Activated T-helper 2 cell treated with anti-CD3 and anti-CD28 coated beads, Interferon-gamma antibody, Interleukin-2, Interleukin-4, amounts not matched to agents 10 μg/mL and 5 μg/mL and 100 μg/mL, durations not matched to agents 14 hours and 24 hours and 36 hours (primary cell): ENCODE measurements around the gene CDX1. TPM values are rescaled to one million over a fixed set of nuclear protein-coding genes. Genes with fewer than 3 reads are reported as not detected.

Experiments
- DNase-seq: peaks from one replicate; pipeline ENCODE4 v3.0.0; 2021; ENCODE audit warnings: low spot score
- H3K27ac Mint-ChIP-seq: one replicate; pipeline ENCODE4 v1.8.0; 2021; ENCODE audit warnings: mixed read lengths
- H3K27me3 Mint-ChIP-seq: one replicate; pipeline ENCODE4 v1.8.0; 2021; ENCODE audit warnings: low read depth, mixed read lengths
- H3K36me3 Mint-ChIP-seq: one replicate; pipeline ENCODE4 v1.8.0; 2021; ENCODE audit warnings: low read depth, mixed read lengths
- H3K4me1 Mint-ChIP-seq: one replicate; pipeline ENCODE4 v1.8.0; 2021; ENCODE audit warnings: low read depth, mixed read lengths
- H3K4me3 Mint-ChIP-seq: one replicate; pipeline ENCODE4 v1.8.0; 2021; ENCODE audit warnings: low read depth, mild to moderate bottlenecking, moderate library complexity, mixed read lengths
- H3K9me3 Mint-ChIP-seq: one replicate; pipeline ENCODE4 v1.8.0; 2021; ENCODE audit warnings: mixed read lengths
- intact Hi-C: fragments of 100-400 bp; cut with micrococcal nuclease; formaldehyde crosslinking; loops from one replicate; pipeline ENCODE4 v1.15.1; 2023
- total RNA-seq: library from RNA; stranded (reverse); gene quantifications from 2 replicates; pipeline ENCODE4 v1.2.3, GENCODE V29; 2022

CDX1 gene
- total RNA-seq, 1 donor from 2014 or later, result not detected

DNA sequence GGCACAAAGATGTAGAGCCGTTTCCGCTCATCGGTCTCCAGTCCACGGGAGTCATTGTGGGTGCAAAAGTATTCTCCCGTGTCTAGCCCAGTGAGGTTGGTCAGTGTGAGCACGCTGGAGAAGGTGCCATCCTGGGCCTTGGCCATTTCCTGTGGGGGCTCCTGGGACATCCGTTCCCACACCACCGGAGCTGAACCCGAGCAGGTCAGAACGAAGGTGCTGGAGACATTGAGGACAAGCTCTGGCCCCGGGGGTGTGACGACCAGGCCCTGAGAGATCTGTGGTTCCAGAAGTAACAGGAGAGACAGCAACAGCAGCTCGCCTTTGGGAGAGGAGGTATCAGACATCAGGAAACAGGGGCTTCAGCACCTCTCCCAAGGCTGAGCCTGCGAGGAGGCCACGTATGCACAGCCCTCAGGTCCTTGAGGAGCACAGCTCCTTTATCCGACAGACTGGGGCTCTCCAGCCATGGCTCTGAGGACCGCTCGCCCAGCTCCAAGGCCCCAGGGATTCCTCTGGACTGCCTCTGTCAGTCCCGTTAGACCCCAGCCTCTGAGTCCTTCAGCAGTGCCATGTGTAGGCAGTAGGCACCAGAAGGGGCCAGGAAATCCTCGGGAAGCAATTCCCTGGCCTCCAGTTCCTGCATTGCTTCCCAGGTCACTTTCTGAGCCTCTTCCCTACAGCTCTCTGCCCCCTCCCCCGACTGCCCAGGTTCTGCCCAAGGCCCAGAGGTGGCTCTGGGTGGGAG, 30.8 kb upstream of the CDX1 start:
- Mint-ChIP-seq H3K9me3 (no peaks in the 10 kb centered on the region), H3K27me3 (no peaks in the 10 kb centered on the region), H3K4me1 (no peaks in the 10 kb centered on the region), H3K36me3 (no peaks in the 10 kb centered on the region), H3K27ac (no peak overlapping the region), H3K4me3 (no peak overlapping the region)
- intact Hi-C loops, result no loop called here
- no peak for DNase-seq

- intact Hi-C loops, result no loop called here
- H3K4me1 Mint-ChIP-seq, result no peaks in the 10 kb centered on the region
- H3K36me3 Mint-ChIP-seq, result no peaks in the 10 kb centered on the region
- no peaks in the 10 kb centered on the region for H3K27me3 Mint-ChIP-seq
- no peak overlapping the region for H3K4me3 Mint-ChIP-seq
- no peak overlapping the region for H3K27ac Mint-ChIP-seq
- H3K9me3 Mint-ChIP-seq, result no peaks in the 10 kb centered on the region
- no peak for DNase-seq
Observed at GRCh38 chr5:150136305-150137167, 30.0 kb upstream of the CDX1 start.

- DNase-seq, result no peak
- H3K27ac Mint-ChIP-seq, result no peak overlapping the region
- no peaks in the 10 kb centered on the region for H3K9me3 Mint-ChIP-seq
- H3K27me3 Mint-ChIP-seq, result no peaks in the 10 kb centered on the region
- intact Hi-C loops, result no loop called here
- H3K36me3 Mint-ChIP-seq, result no peaks in the 10 kb centered on the region
- H3K4me1 Mint-ChIP-seq, result no peaks in the 10 kb centered on the region
- no peak overlapping the region for H3K4me3 Mint-ChIP-seq
Observed at GRCh38 chr5:150137168-150137957, 29.2 kb upstream of the CDX1 start.

- Mint-ChIP-seq H3K4me3 (no peak overlapping the region), H3K9me3 (no peaks in the 10 kb centered on the region), H3K4me1 (peaks cover 3% of the 10 kb centered on the region), H3K27me3 (no peaks in the 10 kb centered on the region), H3K36me3 (no peaks in the 10 kb centered on the region), H3K27ac (no peak overlapping the region)
- intact Hi-C loops, result no loop called here
- no peak for DNase-seq
Observed at GRCh38 chr5:150137997-150138396, 28.6 kb upstream of the CDX1 start.

GRCh38 chr5:150138551-150139265, 27.9 kb upstream of the CDX1 start:
- peaks cover 4% of the 10 kb centered on the region for H3K4me1 Mint-ChIP-seq
- no peaks in the 10 kb centered on the region for H3K9me3 Mint-ChIP-seq
- no peak for DNase-seq
- intact Hi-C loops, result no loop called here
- H3K4me3 Mint-ChIP-seq, result no peak overlapping the region
- H3K27me3 Mint-ChIP-seq, result no peaks in the 10 kb centered on the region
- no peak overlapping the region for H3K27ac Mint-ChIP-seq
- H3K36me3 Mint-ChIP-seq, result no peaks in the 10 kb centered on the region

- no peak overlapping the region for H3K4me3 Mint-ChIP-seq
- H3K27me3 Mint-ChIP-seq, result no peaks in the 10 kb centered on the region
- DNase-seq, result no peak
- peaks cover 4% of the 10 kb centered on the region for H3K4me1 Mint-ChIP-seq
- intact Hi-C loops, result no loop called here
- H3K9me3 Mint-ChIP-seq, result no peaks in the 10 kb centered on the region
- H3K36me3 Mint-ChIP-seq, result no peaks in the 10 kb centered on the region
- H3K27ac Mint-ChIP-seq, result no peak overlapping the region
Observed at GRCh38 chr5:150139334-150139733, 27.2 kb upstream of the CDX1 start.

DNA sequence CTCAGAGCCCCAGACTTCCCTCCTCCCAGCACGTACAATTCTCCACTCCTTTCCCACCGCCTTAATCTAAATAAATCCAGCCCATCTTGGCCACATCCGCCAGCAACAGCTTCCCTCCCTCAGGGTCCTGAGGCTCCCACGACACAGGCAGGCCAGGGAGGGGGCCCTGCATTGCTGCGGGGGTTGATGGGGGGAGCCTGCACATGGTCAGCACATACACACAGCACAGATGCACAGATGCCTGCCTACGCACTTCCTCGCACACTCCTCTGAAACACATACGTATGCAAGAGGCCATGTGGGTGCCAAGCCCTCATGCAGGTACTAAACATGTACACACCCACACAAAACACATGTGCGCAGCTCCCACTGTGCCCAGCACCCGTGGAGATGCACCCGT, 25.7 kb upstream of the CDX1 start:
- intact Hi-C loops, result no loop called here
- Mint-ChIP-seq H3K27me3 (no peaks in the 10 kb centered on the region), H3K27ac (no peak overlapping the region), H3K9me3 (no peaks in the 10 kb centered on the region), H3K4me1 (peaks cover 6% of the 10 kb centered on the region), H3K4me3 (no peak overlapping the region), H3K36me3 (no peaks in the 10 kb centered on the region)
- no peak for DNase-seq

- Mint-ChIP-seq H3K9me3 (no peaks in the 10 kb centered on the region), H3K27ac (no peak overlapping the region), H3K4me1 (peaks cover 6% of the 10 kb centered on the region), H3K4me3 (no peak overlapping the region), H3K36me3 (no peaks in the 10 kb centered on the region), H3K27me3 (no peaks in the 10 kb centered on the region)
- intact Hi-C loops, result no loop called here
- no peak for DNase-seq
Observed at GRCh38 chr5:150141544-150142184, 24.9 kb upstream of the CDX1 start.

DNA sequence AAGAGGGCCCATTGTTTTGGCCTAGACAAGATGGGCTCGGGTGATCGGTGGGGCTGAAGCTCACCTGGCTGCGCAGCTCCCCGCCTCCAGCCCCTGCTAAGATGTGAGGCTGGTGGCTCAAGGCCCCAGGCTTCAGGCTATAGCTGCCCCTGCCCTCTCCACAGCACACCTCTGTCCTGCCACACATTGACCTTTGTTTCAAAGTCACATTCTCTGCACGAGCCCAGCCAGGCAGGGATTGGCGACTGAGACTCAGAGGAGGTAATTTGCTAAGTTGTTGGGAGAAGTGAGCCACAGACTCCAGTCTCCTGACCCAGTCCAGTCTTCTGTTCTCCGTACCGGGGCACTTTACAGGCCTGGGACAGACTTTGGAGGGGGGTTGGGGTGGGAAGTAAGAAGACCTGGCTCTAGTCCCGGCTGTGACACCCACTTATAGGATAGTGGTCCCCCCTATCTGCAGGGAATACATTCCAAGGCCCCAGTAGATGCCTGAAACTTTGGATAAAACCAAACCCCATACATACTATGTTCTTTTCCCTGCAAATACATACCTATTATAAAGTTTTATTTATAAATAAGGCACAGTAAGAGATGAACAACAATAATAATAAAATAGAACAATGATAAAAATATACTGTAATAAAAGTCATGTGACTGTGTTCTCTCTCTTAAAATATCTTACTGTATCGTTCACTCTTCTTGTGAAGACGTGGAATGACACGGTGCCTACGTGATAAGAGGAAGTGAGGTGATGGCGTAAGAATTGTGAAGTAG, 24.2 kb upstream of the CDX1 start:
- Mint-ChIP-seq H3K27ac (no peak overlapping the region), H3K27me3 (no peaks in the 10 kb centered on the region), H3K9me3 (no peaks in the 10 kb centered on the region), H3K4me1 (peaks cover 6% of the 10 kb centered on the region), H3K4me3 (no peak overlapping the region), H3K36me3 (no peaks in the 10 kb centered on the region)
- no peak for DNase-seq
- intact Hi-C loops, result no loop called here

GRCh38 chr5:150142959-150143349, 23.6 kb upstream of the CDX1 start:
- no peaks in the 10 kb centered on the region for H3K27me3 Mint-ChIP-seq
- H3K4me3 Mint-ChIP-seq, result no peak overlapping the region
- no peaks in the 10 kb centered on the region for H3K36me3 Mint-ChIP-seq
- intact Hi-C loops, result no loop called here
- no peak for DNase-seq
- no peak overlapping the region for H3K27ac Mint-ChIP-seq
- H3K4me1 Mint-ChIP-seq, result peaks cover 6% of the 10 kb centered on the region
- no peaks in the 10 kb centered on the region for H3K9me3 Mint-ChIP-seq

- no peaks in the 10 kb centered on the region for H3K27me3 Mint-ChIP-seq
- peaks cover 6% of the 10 kb centered on the region for H3K4me1 Mint-ChIP-seq
- intact Hi-C loops, result no loop called here
- H3K9me3 Mint-ChIP-seq, result no peaks in the 10 kb centered on the region
- H3K27ac Mint-ChIP-seq, result no peak overlapping the region
- DNase-seq, result no peak
- H3K36me3 Mint-ChIP-seq, result no peaks in the 10 kb centered on the region
- no peak overlapping the region for H3K4me3 Mint-ChIP-seq
Observed at GRCh38 chr5:150143350-150144245, 23.0 kb upstream of the CDX1 start.
